Stimulated activated CD4-positive, alpha-beta T cell treated with anti-CD3 and anti-CD28 coated beads, Interleukin-4, amount 100 ng/mL, for 24 hours (primary cell): ENCODE measurements around the gene ACACA.
A peak's percentile ranks its signal among the peaks of the same experiment; 100 is the strongest.
"Not testable (repeated sequence)": the region's sequence is repeated elsewhere in the genome, so short reads cannot be mapped to it uniquely, and the experiment has no call there.

Experiments
- DNase-seq: peaks from one replicate; pipeline ENCODE4 v3.0.0-alpha.2; 2020

ACACA gene

GRCh38 chr17:37392024-37392590 is 14.5 kb downstream of the ACACA start:
- DNase-seq = no peak

GRCh38 chr17:37391146-37391545 is 15.5 kb downstream of the ACACA start:
- no peak for DNase-seq

DNA sequence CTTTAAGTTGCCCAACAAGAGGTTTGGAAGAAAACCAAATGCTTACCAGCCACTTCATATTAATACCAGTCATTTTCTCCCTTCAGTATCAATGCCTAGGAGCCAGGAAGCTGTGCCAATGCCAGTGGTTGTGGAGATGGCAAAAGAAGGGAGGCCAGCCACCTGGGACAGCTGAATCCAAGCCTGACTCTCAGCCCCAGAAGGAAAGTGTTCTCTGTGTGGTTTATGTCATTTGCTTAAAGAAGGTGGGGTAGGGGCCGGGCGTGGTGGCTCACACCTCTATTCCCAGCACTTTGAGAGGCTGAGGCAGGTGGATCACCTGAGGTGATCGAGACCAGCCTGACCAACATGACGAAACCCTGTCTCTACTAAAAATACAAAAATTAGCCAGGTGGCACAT is 17.5 kb downstream of the ACACA start:
- no peak for DNase-seq

DNA sequence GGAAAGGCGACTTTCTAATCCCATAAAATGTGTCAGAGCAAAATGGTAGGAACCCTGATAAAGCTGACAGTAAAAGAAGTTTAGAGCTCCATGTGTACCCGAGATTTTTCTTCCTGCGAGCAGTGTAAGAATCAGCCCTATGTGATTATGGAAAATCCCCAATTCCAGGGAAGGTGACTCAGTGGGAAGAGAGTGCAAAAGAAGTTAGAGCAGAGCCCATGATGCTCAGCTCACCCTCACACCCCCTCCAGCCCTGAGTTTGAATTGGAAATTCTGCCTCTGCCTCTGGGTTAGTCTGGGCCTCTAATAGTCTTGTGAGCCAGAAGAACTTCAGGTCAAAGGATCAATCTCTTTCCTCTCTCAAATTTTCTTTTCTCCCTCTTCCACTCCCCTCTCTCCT is 18.4 kb downstream of the ACACA start:
- no peak for DNase-seq

DNA sequence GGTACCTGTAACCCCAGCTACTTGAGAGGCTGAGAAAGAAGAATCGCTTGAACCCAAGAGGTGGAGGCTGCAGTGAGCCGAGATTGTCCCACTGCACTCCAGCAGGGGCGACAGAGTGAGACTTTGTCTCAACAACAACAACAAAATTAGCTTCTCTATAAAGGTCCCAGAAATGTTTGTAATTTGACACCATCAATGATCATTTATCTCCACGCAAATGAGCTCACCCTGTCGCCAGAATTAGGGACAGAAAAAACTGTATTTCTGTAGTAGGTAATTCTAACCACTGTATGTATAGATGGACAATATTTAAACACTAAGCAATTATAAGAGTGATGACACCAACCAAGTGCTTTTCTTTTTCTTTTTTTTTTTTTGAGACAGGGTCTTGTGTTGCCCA is 20.2 kb downstream of the ACACA start:
- no peak for DNase-seq

- no peak for DNase-seq
Observed at GRCh38 chr17:37385474-37385990, 21.1 kb downstream of the ACACA start.

GRCh38 chr17:37384560-37385149 is 22.0 kb downstream of the ACACA start:
- no peak for DNase-seq

GRCh38 chr17:37382056-37382455 is 24.6 kb downstream of the ACACA start:
- DNase-seq = no peak

DNA sequence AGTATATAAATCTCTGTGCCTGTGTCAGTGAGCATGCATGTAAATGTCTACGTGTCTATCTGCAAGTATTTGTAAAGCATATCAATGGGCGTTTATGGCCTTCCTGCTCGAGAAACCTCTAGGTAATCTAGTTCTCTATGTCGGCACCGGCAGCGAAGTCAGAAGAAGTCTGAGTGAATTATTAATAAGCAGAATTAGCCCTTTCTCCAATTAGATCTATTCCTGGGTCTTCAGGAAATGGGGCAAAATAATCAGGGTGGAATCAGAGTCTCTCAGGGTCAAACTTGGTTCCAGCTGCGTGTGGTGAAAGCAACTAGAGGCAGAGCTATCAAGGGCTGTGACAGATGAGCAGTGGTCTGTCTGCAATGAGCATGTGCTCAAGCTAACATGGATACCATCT is 30.9 kb downstream of the ACACA start, which contains the start of gene C17orf78:
TSS of gene C17orf78 (plus strand) at position 280 of the 400 bp plus-strand sequence. CDS start at position 388, 108 bp downstream.
- no peak for DNase-seq

DNA sequence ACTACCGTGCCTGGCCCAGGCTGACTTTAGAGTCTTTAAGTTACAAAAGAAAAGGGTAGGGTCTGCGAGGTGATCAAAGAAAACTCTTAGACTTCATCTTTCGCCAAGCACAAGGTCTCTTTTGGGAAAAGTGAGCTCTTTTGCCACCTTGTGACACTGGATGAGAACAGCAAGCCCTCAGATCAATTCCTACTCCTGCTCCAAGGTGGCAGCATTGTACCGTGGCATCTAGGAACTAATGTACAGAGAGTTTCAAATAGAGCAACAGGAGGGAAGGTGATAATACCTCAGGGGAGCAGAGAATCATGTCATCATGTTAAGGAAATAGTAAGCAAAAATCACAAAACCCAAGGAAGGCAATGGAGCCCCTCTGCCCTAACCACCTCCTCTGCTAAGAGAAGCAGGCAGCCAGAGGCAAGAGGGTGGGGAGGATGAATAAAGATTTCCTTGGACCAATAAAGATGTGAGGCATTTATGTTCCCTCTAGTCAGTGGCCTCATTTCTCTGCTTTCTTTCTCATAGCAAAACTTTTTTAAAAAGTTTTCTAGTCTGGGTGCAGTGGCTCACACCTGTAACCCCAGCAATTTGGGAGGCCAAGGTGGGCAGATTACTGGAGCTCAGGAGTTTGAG is 33.0 kb downstream of the ACACA start:
- peak; percentile 70 for DNase-seq

DNA sequence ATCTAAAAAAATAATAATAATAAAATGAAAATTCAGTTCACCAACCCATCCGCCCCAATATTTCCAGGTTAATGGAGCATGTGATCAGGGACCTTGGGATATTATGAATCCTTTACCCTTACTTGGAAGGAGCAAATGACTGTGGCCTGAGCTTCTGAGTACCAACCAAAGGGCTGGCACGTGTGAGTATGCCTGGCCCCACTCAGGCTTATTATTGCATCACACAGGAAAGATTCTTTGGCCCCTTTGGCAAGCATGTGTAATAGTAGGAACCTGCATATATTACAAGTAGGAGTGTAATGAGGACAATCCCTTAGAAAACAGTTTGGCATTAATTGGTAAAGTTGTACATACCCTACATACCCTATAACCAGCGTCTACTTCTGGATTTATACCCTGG is 38.1 kb downstream of the ACACA start:
- no peak for DNase-seq

GRCh38 chr17:37365589-37365988 is 41.0 kb downstream of the ACACA start:
- no peak for DNase-seq

- DNase-seq = no peak
Observed at GRCh38 chr17:37361543-37361942, 45.1 kb downstream of the ACACA start.

GRCh38 chr17:37360632-37361031 is 46.0 kb downstream of the ACACA start:
- DNase-seq = no peak

DNA sequence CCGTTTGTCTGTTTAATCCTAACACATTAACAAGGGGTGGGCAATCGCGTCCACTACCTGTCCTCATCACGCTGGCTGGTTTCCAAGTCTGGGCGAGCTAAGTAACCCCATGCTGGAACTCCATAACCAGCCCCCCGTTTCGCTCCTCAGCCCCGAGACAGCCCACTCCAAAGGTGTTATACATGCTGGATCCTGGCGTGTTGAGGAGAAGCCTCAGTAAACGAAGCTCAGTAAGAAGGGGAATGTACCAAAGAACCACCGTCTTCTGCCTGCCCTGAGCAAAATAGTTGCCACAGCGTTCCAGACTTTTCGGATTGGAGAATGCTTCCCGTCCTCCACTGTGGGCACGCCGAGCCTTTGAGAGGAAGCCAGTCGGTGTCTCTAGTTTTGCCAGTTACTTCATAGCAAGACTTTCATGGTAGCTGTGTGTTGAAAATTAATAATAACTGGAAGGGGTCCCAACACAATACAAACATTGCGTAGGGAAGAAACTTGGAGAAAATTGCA is 46.9 kb downstream of the ACACA start:
- DNase-seq = no peak

DNA sequence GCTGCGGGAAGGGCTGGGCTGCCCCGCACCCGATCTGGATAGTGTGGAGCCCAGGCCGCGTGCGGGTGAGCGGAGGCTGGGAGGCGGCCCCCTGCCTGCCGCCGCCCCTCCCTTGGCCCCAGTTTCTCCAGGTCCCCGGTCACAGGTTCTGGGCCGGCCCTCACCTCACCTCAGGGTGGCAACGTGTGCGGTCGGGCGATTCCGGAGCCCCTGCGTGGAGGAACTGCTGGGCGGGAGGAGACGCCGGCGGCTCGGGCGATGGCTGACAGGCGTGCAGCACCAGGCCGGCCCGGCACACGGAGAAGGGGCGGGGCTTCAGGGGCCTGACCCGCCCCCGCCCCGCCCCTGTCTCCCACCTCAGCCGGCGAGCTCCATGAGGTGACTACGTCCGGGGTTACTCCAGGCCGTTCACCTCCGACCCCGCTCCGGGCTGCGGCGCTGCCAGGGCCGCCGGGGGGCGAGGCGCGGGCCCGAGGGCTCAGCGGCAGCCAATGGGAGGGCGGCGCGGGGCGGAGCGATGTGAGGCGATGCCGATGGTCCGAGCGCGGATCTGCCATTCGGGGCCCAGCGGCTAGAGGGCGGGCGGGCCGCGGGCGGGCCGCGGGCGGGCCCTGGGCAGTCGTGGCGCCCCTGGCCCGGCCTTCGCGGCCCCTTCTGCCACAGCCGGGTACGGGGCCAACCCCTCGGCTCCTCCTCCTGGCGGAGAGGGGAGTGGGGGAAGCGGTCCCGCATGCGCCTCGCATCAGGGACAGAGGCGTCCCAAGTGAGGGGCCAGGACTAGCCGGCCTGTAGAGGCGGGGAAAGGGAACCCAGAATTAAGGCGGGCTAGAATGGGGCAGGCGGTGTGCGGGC is 47.6 kb downstream of the ACACA start:
- DNase-seq = peak; percentile 87

- peak; percentile 45 for DNase-seq
Observed at GRCh38 chr17:37358098-37358829, 48.4 kb downstream of the ACACA start.

DNA sequence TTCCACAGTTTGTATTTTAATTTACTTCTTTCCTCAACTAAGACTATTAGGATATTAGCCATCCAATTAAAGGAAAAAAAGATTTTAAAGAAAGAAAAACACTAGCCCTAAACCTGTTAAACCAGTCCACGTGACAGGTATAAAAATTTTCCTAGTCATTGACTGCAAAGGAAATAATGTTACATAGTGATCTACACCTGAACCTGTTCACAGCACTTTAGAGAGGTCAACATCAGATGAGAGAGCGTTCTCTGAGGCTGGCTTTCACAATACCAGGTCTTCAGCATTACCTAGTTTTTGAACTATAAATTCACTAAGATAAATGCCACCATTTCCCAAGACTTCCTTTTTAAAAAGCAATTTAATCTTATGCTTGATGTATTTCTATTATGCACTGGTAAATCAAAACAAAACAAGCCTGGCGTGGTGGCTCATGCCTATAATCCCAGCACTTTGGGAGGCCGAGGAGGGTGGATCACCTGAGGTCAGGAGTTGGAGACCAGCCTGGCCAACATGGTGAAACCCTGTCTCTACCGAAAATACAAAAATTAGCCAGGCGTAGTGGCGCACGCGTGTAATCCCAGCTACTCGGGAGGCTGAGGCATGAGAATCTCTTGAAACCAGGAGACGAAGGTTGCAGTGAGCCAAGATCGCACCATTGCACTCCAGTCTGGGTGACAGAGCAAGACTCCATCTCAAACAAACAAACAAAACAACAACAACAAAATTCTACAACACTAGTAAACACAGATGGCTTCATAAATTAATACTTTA is 49.7 kb downstream of the ACACA start:
- not testable (repeated sequence) for DNase-seq

GRCh38 chr17:37346863-37347402 is 59.7 kb downstream of the ACACA start:
- DNase-seq = not testable (repeated sequence)

GRCh38 chr17:37344519-37344918 is 62.1 kb downstream of the ACACA start:
- DNase-seq = no peak

DNA sequence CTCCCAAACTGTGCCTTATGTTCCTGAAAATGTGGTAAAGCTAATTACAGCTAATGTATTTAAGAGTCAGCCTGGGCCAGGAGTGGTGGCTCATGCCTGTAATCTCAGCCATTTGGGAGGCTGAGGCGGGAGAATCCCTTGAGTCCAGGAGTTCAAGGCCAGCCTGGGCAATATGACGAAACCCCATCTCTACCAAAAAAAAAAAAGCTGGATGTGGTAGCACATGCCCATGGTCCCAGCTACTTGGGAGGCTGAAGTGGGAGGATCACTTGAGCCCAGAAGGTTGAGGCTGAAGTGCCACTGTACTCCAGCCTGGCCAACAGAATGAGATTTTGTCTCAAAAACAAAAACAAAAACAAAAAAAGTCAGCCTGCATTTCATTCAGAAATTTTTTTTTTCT is 64.0 kb downstream of the ACACA start:
- DNase-seq = no peak
